ENCODE results near the gene POC1B. TPM values are rescaled to one million over a fixed set of nuclear protein-coding genes. Genes with fewer than 3 reads are reported as not detected.

POC1B gene
- total RNA-seq, 1 donor from 2014 or later, result 40.3 TPM

- H3K27me3 ChIP-seq, result no peaks in the 10 kb centered on the region
- no peak for DNase-seq (ENCODE audit: low spot score)
- no peak overlapping the region for H2AFZ ChIP-seq (replicated peaks)
- no peaks in the 10 kb centered on the region for H3K9me3 ChIP-seq (ENCODE audit: low read depth)
- H3K9ac ChIP-seq, result no peak overlapping the region
- Mint-ChIP-seq H3K4me1 (peaks cover 39% of the 10 kb centered on the region), H3K4me3 (no peak overlapping the region), H3K36me3 (no peaks in the 10 kb centered on the region), H3K9me3 (no peaks in the 10 kb centered on the region), H3K27ac (peak overlapping the region; percentile 34), H3K27me3 (ENCODE audit: insufficient read depth, low read depth) (peaks cover 2% of the 10 kb centered on the region)
- no peak overlapping the region for H3K27ac ChIP-seq
- H3K4me2 ChIP-seq, result no peak overlapping the region
- H3F3A ChIP-seq (ENCODE audit: low read depth), result peaks cover 10% of the 10 kb centered on the region
- TF ChIP-seq EZH2phosphoT487 (IDR thresholded peaks at IDR 0.05), result no peak
- TF ChIP-seq CTCF (IDR thresholded peaks at IDR 0.05), result no peak
- TF ChIP-seq EZH2 (IDR thresholded peaks at IDR 0.05), result no peak
- no peaks in the 10 kb centered on the region for H4K20me1 ChIP-seq (ENCODE audit: low read depth)
- H3K79me2 ChIP-seq (ENCODE audit: low read depth), result no peaks in the 10 kb centered on the region
- peaks cover 18% of the 10 kb centered on the region for H3K4me1 ChIP-seq
- no peaks in the 10 kb centered on the region for H3K36me3 ChIP-seq
- no peak overlapping the region for H3K4me3 ChIP-seq
Measured at GRCh38 chr12:89389755-89390661, 135.8 kb downstream of the POC1B start.

GRCh38 chr12:89386138-89386537 is 139.7 kb downstream of the POC1B start:
- no peak for DNase-seq (ENCODE audit: low spot score)
- Mint-ChIP-seq H3K4me3 (peak overlapping the region; percentile 43), H3K36me3 (no peaks in the 10 kb centered on the region), H3K27me3 (ENCODE audit: insufficient read depth, low read depth) (peaks cover 2% of the 10 kb centered on the region), H3K27ac (peak overlapping the region; percentile 91), H3K9me3 (no peaks in the 10 kb centered on the region), H3K4me1 (peaks cover 58% of the 10 kb centered on the region)
- Histone ChIP-seq H3K4me3 (no peak overlapping the region), H3K4me2 (peak overlapping the region; percentile 57), H3K27me3 (no peaks in the 10 kb centered on the region), H3K79me2 (ENCODE audit: low read depth) (no peaks in the 10 kb centered on the region), H3K27ac (peak overlapping the region; percentile 16), H3K9ac (no peak overlapping the region), H4K20me1 (ENCODE audit: low read depth) (no peaks in the 10 kb centered on the region), H3K4me1 (peaks cover 37% of the 10 kb centered on the region), H3K9me3 (ENCODE audit: low read depth) (no peaks in the 10 kb centered on the region), H3K36me3 (no peaks in the 10 kb centered on the region), H3F3A (ENCODE audit: low read depth) (peaks cover 18% of the 10 kb centered on the region), H2AFZ (replicated peaks) (no peak overlapping the region)
- TF ChIP-seq CTCF (IDR thresholded peaks at IDR 0.05) (no peak), EZH2phosphoT487 (IDR thresholded peaks at IDR 0.05) (no peak), EZH2 (IDR thresholded peaks at IDR 0.05) (no peak)

GRCh38 chr12:89384807-89385206 is 141.0 kb downstream of the POC1B start:
- Mint-ChIP-seq H3K27me3 (ENCODE audit: insufficient read depth, low read depth) (peaks cover 2% of the 10 kb centered on the region), H3K27ac (peak overlapping the region; percentile 27), H3K4me1 (peaks cover 50% of the 10 kb centered on the region), H3K4me3 (no peak overlapping the region), H3K36me3 (no peaks in the 10 kb centered on the region), H3K9me3 (no peaks in the 10 kb centered on the region)
- H3K9ac ChIP-seq, result no peak overlapping the region
- no peak for DNase-seq (ENCODE audit: low spot score)
- no peak for TF ChIP-seq EZH2phosphoT487 (IDR thresholded peaks at IDR 0.05)
- TF ChIP-seq CTCF (IDR thresholded peaks at IDR 0.05), result no peak
- no peak for TF ChIP-seq EZH2 (IDR thresholded peaks at IDR 0.05)
- H3K4me2 ChIP-seq, result no peak overlapping the region
- H3K27me3 ChIP-seq, result no peaks in the 10 kb centered on the region
- no peak overlapping the region for H3K4me3 ChIP-seq
- H3K27ac ChIP-seq, result no peak overlapping the region
- H3K4me1 ChIP-seq, result peaks cover 37% of the 10 kb centered on the region
- H3F3A ChIP-seq (ENCODE audit: low read depth), result peaks cover 18% of the 10 kb centered on the region
- no peaks in the 10 kb centered on the region for H4K20me1 ChIP-seq (ENCODE audit: low read depth)
- no peaks in the 10 kb centered on the region for H3K79me2 ChIP-seq (ENCODE audit: low read depth)
- no peaks in the 10 kb centered on the region for H3K36me3 ChIP-seq
- H3K9me3 ChIP-seq (ENCODE audit: low read depth), result no peaks in the 10 kb centered on the region
- H2AFZ ChIP-seq (replicated peaks), result no peak overlapping the region
